ENCODE measurements around the gene SLC6A6.

DNA sequence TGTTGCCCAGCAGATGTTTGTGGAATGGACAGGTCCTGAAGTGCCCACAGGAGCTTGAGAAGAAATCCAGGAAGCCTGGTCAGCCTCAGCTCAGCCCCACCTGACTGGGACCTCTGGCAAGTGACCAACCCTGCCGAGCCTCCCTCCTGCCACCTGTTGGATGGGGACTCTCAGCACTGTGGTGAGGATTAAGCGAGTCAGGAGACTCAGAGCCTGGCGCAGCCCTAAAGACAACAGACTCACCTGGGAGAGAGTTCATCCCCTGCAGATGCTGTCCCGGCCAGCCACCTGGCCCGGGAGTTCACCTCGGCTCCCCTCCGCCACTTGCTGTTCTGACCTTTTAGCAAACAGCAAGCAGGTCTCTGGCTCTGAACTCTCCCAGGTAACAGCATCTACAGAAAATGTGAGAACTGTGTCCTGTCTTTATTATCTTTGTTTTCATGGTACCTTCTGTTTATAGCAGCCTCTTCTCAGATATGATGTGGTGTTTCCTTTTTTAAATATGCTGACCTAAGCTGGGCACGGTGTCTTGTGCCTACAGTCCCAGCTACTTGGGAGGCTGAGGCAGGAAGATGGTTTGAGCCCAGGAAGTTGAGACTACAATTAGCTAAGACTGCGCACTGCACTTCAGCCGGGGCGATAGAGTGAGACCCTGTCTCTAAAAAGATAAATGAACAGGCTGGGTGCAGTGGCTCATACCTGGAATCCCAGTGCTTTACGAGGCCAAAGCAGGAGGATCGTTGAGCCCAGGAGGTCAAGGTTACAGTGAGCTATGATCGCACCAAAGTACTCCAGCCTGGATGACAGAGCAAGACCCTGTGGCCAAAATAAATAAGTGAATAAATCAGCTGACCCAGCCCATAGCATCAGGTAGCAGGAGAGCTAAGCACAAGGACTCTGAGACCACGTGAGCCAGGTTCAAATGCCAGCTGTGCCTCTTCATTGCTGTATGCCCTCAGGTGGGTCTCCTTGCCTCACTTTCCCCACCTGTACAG, 32.4 kb upstream of the SLC6A6 start:
- TF ChIP-seq CTCF (IDR thresholded peaks at IDR 0.05 in 2 of 3, conservative IDR thresholded peaks at IDR 0.05 in 1 of 3; ENCODE audit: control insufficient read depth in 2 of 3, extremely low read depth in 1 of 3, insufficient read depth in 1 of 3, low read depth in 3 of 3, low read length in 3 of 3): no peak
- TF ChIP-seq MYC (IDR thresholded peaks at IDR 0.05; ENCODE audit: insufficient read depth, insufficient read length, insufficient replicate concordance, low read length, severe bottlenecking): no peak
- TF ChIP-seq NFYB (IDR thresholded peaks at IDR 0.05; ENCODE audit: insufficient read depth, low read depth, low read length): no peak

Data from GM12878 (cell line).